PC-3 (cell line): Measurements from ENCODE around the gene PPFIA1. TPM values are rescaled to one million over a fixed set of nuclear protein-coding genes. Genes with fewer than 3 reads are reported as not detected.

Experiments
- ATAC-seq: fragments of 200-7000 bp; cut with Tn5 transposase; 2 replicates; pipeline ENCODE4 v1.9.1; 2020; ENCODE audit warnings: mild to moderate bottlenecking, moderate library complexity
- BruUV-seq: library from RNA; stranded (reverse); fragments of 400-500 nt; replicated peaks from 2 replicates; lab custom pipeline; 2021; lab: Mats Ljungman, UMichigan
- CTCF ChIA-PET: fragments of 300-600 bp; sonication (Branson Sonifier 250); formaldehyde crosslinking; loops from one replicate; lab custom pipeline; 2022; ENCODE audit warnings: antibody characterized with exemption; lab: Charles Lee
- POLR2A ChIA-PET: fragments of 300-600 bp; sonication (Branson Sonifier 250); formaldehyde crosslinking; loops from one replicate; lab custom pipeline; 2022; ENCODE audit warnings: antibody characterized with exemption; ENCODE audit not compliant: unreplicated experiment; lab: Charles Lee
- DNase-seq: peaks from one replicate; pipeline ENCODE4 v3.0.0-alpha.2; 2015
- H2AFZ ChIP-seq: fragments of 300-600 bp; sonication (generic); 2 replicates; pipeline ENCODE4 v1.6.0; 2016; ENCODE audit warnings: antibody characterized with exemption, low read length
- H3F3A ChIP-seq: fragments of 300-600 bp; sonication (generic); one replicate; pipeline ENCODE4 v1.6.0; 2017; ENCODE audit warnings: antibody characterized with exemption, low read length, control low read depth, mild to moderate bottlenecking; ENCODE audit not compliant: unreplicated experiment
- H3K27ac ChIP-seq: fragments of 300-600 bp; sonication (generic); 2 replicates; pipeline ENCODE4 v1.5.1; 2016; ENCODE audit warnings: mild to moderate bottlenecking, low read length
- H3K27me3 ChIP-seq: fragments of 300-600 bp; sonication (generic); 2 replicates; pipeline ENCODE4 v1.6.1; 2016; ENCODE audit warnings: low read length, mixed read lengths
- H3K36me3 ChIP-seq: fragments of 300-600 bp; sonication (generic); 2 replicates; pipeline ENCODE4 v1.6.1; 2016; ENCODE audit warnings: low read depth, mixed run types, low read length, mixed read lengths
- H3K4me1 ChIP-seq: fragments of 300-600 bp; sonication (generic); 2 replicates; pipeline ENCODE4 v1.5.1; 2016; ENCODE audit warnings: low read length; ENCODE audit not compliant: insufficient read depth
- H3K4me2 ChIP-seq: fragments of 300-600 bp; sonication (generic); 2 replicates; pipeline ENCODE4 v1.6.0; 2016; ENCODE audit warnings: low read length
- H3K4me3 ChIP-seq: fragments of 300-600 bp; sonication (generic); 2 replicates; pipeline ENCODE4 v1.5.1; 2016; ENCODE audit warnings: mild to moderate bottlenecking, low read length, mixed read lengths
- H3K79me2 ChIP-seq: fragments of 300-600 bp; sonication (generic); 2 replicates; pipeline ENCODE4 v1.6.1; 2017; ENCODE audit warnings: low read length, mixed read lengths
- H3K9ac ChIP-seq: fragments of 300-600 bp; sonication (generic); 2 replicates; pipeline ENCODE4 v1.6.0; 2016; ENCODE audit warnings: mild to moderate bottlenecking, low read length
- H3K9me2 ChIP-seq: fragments of 300-600 bp; sonication (generic); replicated peaks from 2 replicates; pipeline ENCODE4 v1.6.1; 2016; ENCODE audit warnings: mixed run types, low read length, mixed read lengths
- H3K9me3 ChIP-seq: fragments of 300-600 bp; sonication (generic); 2 replicates; pipeline ENCODE4 v1.6.1; 2016; ENCODE audit warnings: low read length, mixed read lengths
- H4K20me1 ChIP-seq: fragments of 300-600 bp; sonication (generic); 2 replicates; pipeline ENCODE4 v1.6.1; 2016; ENCODE audit warnings: low read length, mixed read lengths
- CTCF ChIP-seq: fragments of 300-600 bp; sonication (generic); conservative IDR thresholded peaks from 2 replicates; pipeline ENCODE4 v1.5.1; 2017; ENCODE audit warnings: antibody characterized with exemption, low read depth, mild to moderate bottlenecking, low read length
- EZH2 ChIP-seq: fragments of 300-600 bp; sonication (generic); IDR thresholded peaks from one replicate; pipeline ENCODE4 v1.6.1; 2017; ENCODE audit warnings: antibody characterized with exemption, mild to moderate bottlenecking, low read length; ENCODE audit not compliant: unreplicated experiment
- EZH2phosphoT487 ChIP-seq: fragments of 300-600 bp; sonication (generic); IDR thresholded peaks from 2 replicates; pipeline ENCODE4 v1.6.1; 2018; ENCODE audit warnings: mild to moderate bottlenecking, antibody characterized with exemption, low read length, borderline replicate concordance
- intact Hi-C: fragments of 100-400 bp; cut with micrococcal nuclease; formaldehyde crosslinking; loops from 2 replicates; pipeline ENCODE4 v1.9.0; 2023
- total RNA-seq: library from RNA; depleted of rRNA; stranded (reverse); fragments of >200 nt; gene quantifications from 2 replicates; pipeline ENCODE4 v1.2.3, GENCODE V29; 2014

PPFIA1 gene
- total RNA-seq, 1 experiment from 2014 or later, result 57.5 TPM

GRCh38 chr11:70305501-70305900 lies 35.0 kb downstream of the PPFIA1 start:
- Histone ChIP-seq H3K4me1 (peaks cover 35% of the 10 kb centered on the region), H3K4me3 (no peak overlapping the region), H3K36me3 (peaks cover 26% of the 10 kb centered on the region), H3K9ac (no peak overlapping the region), H3K27me3 (no peaks in the 10 kb centered on the region), H3F3A (peaks cover 24% of the 10 kb centered on the region), H4K20me1 (no peaks in the 10 kb centered on the region; the same call in 1 of the 2 replicates), H3K27ac (peak overlapping the region; percentile 69), H3K4me2 (peak overlapping the region; percentile 41), H3K79me2 (peaks cover 82% of the 10 kb centered on the region), H3K9me3 (no peaks in the 10 kb centered on the region), H2AFZ (no peak overlapping the region), H3K9me2 (no peaks in the 10 kb centered on the region)
- intact Hi-C loops, result no loop called here
- TF ChIP-seq CTCF, result no peak
- TF ChIP-seq EZH2, result no peak
- BruUV-seq, result no TSS peak
- ATAC-seq (peak; percentile 34), DNase-seq (peak; percentile 69)
- ChIA-PET POLR2A (no interaction called here), CTCF (no interaction called here)

- ATAC-seq, result peak; percentile 41
These were observed 36.1 kb downstream of the PPFIA1 start for GRCh38 chr11:70306586-70307033.

More at GRCh38 chr11:70306586-70307033, 36.1 kb downstream of the PPFIA1 start:
- Histone ChIP-seq H3K4me2 (peak overlapping the region; percentile 56), H3F3A (peaks cover 24% of the 10 kb centered on the region), H3K4me3 (no peak overlapping the region), H3K9me3 (no peaks in the 10 kb centered on the region), H3K36me3 (peaks cover 18% of the 10 kb centered on the region), H3K4me1 (peaks cover 35% of the 10 kb centered on the region), H2AFZ (no peak overlapping the region), H4K20me1 (no peaks in the 10 kb centered on the region; the same call in 1 of the 2 replicates), H3K9me2 (no peaks in the 10 kb centered on the region), H3K27me3 (no peaks in the 10 kb centered on the region), H3K27ac (peak overlapping the region; percentile 69), H3K79me2 (peaks cover 81% of the 10 kb centered on the region), H3K9ac (peak overlapping the region; percentile 5; the same call in 1 of the 2 replicates)
- POLR2A ChIA-PET, result no interaction called here
- BruUV-seq, result no TSS peak
- CTCF ChIA-PET, result no interaction called here
- TF ChIP-seq EZH2phosphoT487, result no peak
- peak; percentile 28; the same call in 1 of the 2 replicates for TF ChIP-seq CTCF
- intact Hi-C loops, result loop anchor here (2.0 kb wide), 1 partner anchor 36 kb away; the partner anchor contains the start of gene PPFIA1
- peak; percentile 53 for DNase-seq
